Left ventricle myocardium inferior (tissue), 1 donor: ENCODE data around the gene ANKS1B. TPM values are rescaled to one million over a fixed set of nuclear protein-coding genes. Genes with fewer than 3 reads are reported as not detected.
"Not testable (repeated sequence)": the region's sequence is repeated elsewhere in the genome, so short reads cannot be mapped to it uniquely, and the experiment has no call there.

ENCODE experiments used
- DNase-seq: peaks from one replicate; pipeline ENCODE4 v3.0.0-alpha.2; 2020
- H3K27ac ChIP-seq: fragments of 200-600 bp; replicated peaks from 2 replicates; pipeline ENCODE4 v1.8.0; 2021
- H3K27me3 ChIP-seq: fragments of 200-600 bp; 2 replicates; pipeline ENCODE4 v1.8.0; 2021; ENCODE audit warnings: low read depth
- H3K36me3 ChIP-seq: fragments of 200-600 bp; 2 replicates; pipeline ENCODE4 v1.8.0; 2021
- H3K4me1 ChIP-seq: fragments of 200-600 bp; 2 replicates; pipeline ENCODE4 v1.8.0; 2021
- H3K4me3 ChIP-seq: fragments of 200-600 bp; 2 replicates; pipeline ENCODE4 v1.8.0; 2021; ENCODE audit warnings: mild to moderate bottlenecking, moderate library complexity
- H3K9me3 ChIP-seq: fragments of 200-600 bp; replicated peaks from 2 replicates; pipeline ENCODE4 v1.8.0; 2021
- intact Hi-C: fragments of 100-400 bp; cut with micrococcal nuclease; formaldehyde crosslinking; loops from one replicate; pipeline ENCODE4 v1.11.0; 2022
- total RNA-seq: library from RNA; stranded (reverse); fragmentation: NEBNext Ultra II Directional; extraction: Animal tissue kit (Norgen Biotek cat#: 25700); gene quantifications from one replicate; pipeline ENCODE4 v1.2.1, GENCODE V29; 2021
- TF ChIP-seq, protein P1 (sequence below): fragments of 200-600 bp; IDR thresholded peaks from 2 replicates; pipeline ENCODE4 v1.8.0; 2021; ENCODE audit warnings: antibody characterized with exemption, mild to moderate bottlenecking, borderline replicate concordance
- donor health status: DM: no; HTN: yes; CAD: no; lungs with severe emphysema.

ANKS1B gene
- total RNA-seq, 1 donor from 2014 or later, result 1.6 TPM

- H3K27me3 ChIP-seq, result no peaks in the 10 kb centered on the region
- no peaks in the 10 kb centered on the region for H3K36me3 ChIP-seq
- no peak overlapping the region for H3K4me3 ChIP-seq
- DNase-seq, result no peak
- intact Hi-C loops, result no loop called here
- peaks cover 15% of the 10 kb centered on the region for H3K9me3 ChIP-seq
- H3K4me1 ChIP-seq, result no peaks in the 10 kb centered on the region
- H3K27ac ChIP-seq, result no peak overlapping the region
- TF ChIP-seq, protein P1, sequence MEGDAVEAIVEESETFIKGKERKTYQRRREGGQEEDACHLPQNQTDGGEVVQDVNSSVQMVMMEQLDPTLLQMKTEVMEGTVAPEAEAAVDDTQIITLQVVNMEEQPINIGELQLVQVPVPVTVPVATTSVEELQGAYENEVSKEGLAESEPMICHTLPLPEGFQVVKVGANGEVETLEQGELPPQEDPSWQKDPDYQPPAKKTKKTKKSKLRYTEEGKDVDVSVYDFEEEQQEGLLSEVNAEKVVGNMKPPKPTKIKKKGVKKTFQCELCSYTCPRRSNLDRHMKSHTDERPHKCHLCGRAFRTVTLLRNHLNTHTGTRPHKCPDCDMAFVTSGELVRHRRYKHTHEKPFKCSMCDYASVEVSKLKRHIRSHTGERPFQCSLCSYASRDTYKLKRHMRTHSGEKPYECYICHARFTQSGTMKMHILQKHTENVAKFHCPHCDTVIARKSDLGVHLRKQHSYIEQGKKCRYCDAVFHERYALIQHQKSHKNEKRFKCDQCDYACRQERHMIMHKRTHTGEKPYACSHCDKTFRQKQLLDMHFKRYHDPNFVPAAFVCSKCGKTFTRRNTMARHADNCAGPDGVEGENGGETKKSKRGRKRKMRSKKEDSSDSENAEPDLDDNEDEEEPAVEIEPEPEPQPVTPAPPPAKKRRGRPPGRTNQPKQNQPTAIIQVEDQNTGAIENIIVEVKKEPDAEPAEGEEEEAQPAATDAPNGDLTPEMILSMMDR, result no peak
Observed at GRCh38 chr12:99334285-99335056, 650.3 kb downstream of the ANKS1B start.

- no peak for DNase-seq
- Histone ChIP-seq H3K9me3 (peaks cover 29% of the 10 kb centered on the region), H3K36me3 (no peaks in the 10 kb centered on the region), H3K4me3 (no peak overlapping the region), H3K27me3 (no peaks in the 10 kb centered on the region), H3K4me1 (no peaks in the 10 kb centered on the region), H3K27ac (no peak overlapping the region)
- intact Hi-C loops, result no loop called here
- TF ChIP-seq, protein P1, result no peak
Observed at GRCh38 chr12:99332936-99333591, 651.7 kb downstream of the ANKS1B start.

DNA sequence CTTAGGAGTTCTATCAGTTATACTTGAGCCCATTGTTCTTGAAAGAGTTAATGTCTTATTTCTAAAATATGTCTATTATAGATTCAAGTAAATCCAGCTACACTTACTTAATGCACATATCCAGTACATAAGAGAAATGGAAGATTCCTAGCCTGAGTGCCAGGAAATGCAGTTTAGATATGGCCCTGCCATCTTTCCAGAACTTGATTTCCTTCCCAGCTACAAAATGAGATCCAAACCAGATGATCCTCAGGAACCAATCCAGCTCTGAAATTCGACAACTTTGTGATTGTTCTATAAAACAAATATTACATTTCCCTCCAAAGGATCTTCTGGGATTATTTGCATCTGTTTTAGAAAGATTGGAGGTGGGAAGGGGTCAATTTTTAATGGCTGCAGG is 654.5 kb downstream of the ANKS1B start:
- no peak overlapping the region for H3K27ac ChIP-seq
- H3K4me1 ChIP-seq, result no peaks in the 10 kb centered on the region
- TF ChIP-seq, protein P1, result no peak
- intact Hi-C loops, result no loop called here
- no peaks in the 10 kb centered on the region for H3K27me3 ChIP-seq
- no peak for DNase-seq
- H3K9me3 ChIP-seq, result peaks cover 24% of the 10 kb centered on the region
- H3K4me3 ChIP-seq, result no peak overlapping the region
- H3K36me3 ChIP-seq, result no peaks in the 10 kb centered on the region

GRCh38 chr12:99321210-99321609 is 663.5 kb downstream of the ANKS1B start:
- intact Hi-C loops, H3K27ac ChIP-seq, H3K4me1 ChIP-seq, H3K36me3 ChIP-seq, H3K4me3 ChIP-seq, H3K27me3 ChIP-seq: not testable (repeated sequence)
- peak; percentile 6 for DNase-seq
- H3K9me3 ChIP-seq, result peaks cover 62% of the 10 kb centered on the region

DNA sequence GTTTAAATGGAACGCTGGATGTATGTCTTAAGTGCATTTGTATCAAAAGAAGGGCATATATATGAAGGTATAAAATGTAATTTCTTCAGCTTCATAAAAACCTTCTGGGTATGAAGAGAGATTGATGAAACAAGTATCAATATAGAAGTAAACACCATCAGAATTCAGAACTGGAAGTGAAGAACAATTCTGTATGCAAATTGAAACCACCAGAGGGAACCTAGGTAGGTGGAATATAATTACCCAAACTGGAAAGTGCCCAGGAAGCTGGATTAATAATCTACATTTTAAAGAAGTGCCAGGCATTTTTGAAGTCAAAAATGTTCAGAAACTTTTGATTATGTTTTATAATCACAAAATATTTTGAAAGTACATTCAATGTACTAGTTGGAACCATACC is 673.4 kb downstream of the ANKS1B start:
- no peaks in the 10 kb centered on the region for H3K36me3 ChIP-seq
- intact Hi-C loops, result no loop called here

More for the DNA sequence above, 673.4 kb downstream of the ANKS1B start:
- no peak overlapping the region for H3K27ac ChIP-seq
- no peaks in the 10 kb centered on the region for H3K4me1 ChIP-seq
- TF ChIP-seq, protein P1, result no peak
- H3K4me3 ChIP-seq, result no peak overlapping the region
- DNase-seq, result no peak
- peaks cover 48% of the 10 kb centered on the region for H3K9me3 ChIP-seq
- H3K27me3 ChIP-seq, result no peaks in the 10 kb centered on the region
